Measurements from ENCODE around the gene PRKG1. TPM values are rescaled to one million over a fixed set of nuclear protein-coding genes. Genes with fewer than 3 reads are reported as not detected.

PRKG1 gene
- total and polyA plus RNA-seq, 2 experiments from 2014 or later: 18.2 to 21.1 TPM

GRCh38 chr10:51321300-51321699 is 247.0 kb downstream of the PRKG1 start (continued):
- TF ChIP-seq REST (IDR thresholded peaks at IDR 0.05; ENCODE audit: unreplicated experiment): no peak
- TF ChIP-seq CTCF (conservative IDR thresholded peaks at IDR 0.05; ENCODE audit: low read depth in 2 of 2): no peak

GRCh38 chr10:51321980-51322379 is 247.7 kb downstream of the PRKG1 start:
- Histone ChIP-seq H3K27ac (ENCODE audit: low read depth) (no peak overlapping the region), H3K9me2 (ENCODE audit: insufficient read depth) (no peaks in the 10 kb centered on the region), H2AFZ (no peak overlapping the region), H3K4me1 (ENCODE audit: insufficient read depth) (no peaks in the 10 kb centered on the region), H3K4me2 (no peak overlapping the region), H3K79me2 (replicated peaks; ENCODE audit: insufficient read depth) (no peaks in the 10 kb centered on the region), H3F3A (replicated peaks; ENCODE audit: low read depth) (no peaks in the 10 kb centered on the region), H3K27me3 (ENCODE audit: insufficient read depth) (no peaks in the 10 kb centered on the region), H4K20me1 (replicated peaks; ENCODE audit: insufficient read depth) (no peaks in the 10 kb centered on the region), H3K36me3 (ENCODE audit: insufficient read depth) (no peaks in the 10 kb centered on the region), H3K4me3 (no peak overlapping the region)
- TF ChIP-seq ZNF114 (CRISPR knock-in tag; IDR thresholded peaks at IDR 0.05): no peak
- no peak for TF ChIP-seq REST (IDR thresholded peaks at IDR 0.05; ENCODE audit: unreplicated experiment)
- no peak for TF ChIP-seq CTCF (conservative IDR thresholded peaks at IDR 0.05; ENCODE audit: low read depth in 2 of 2)
- TF ChIP-seq NANOG (IDR thresholded peaks at IDR 0.05; ENCODE audit: borderline replicate concordance): no peak
- no peak for TF ChIP-seq POLR2AphosphoS5 (IDR thresholded peaks at IDR 0.05; ENCODE audit: low read depth)
- no peaks in the 10 kb centered on the region for H3K9me3 Mint-ChIP-seq
- H3K36me3 Mint-ChIP-seq (ENCODE audit: low read depth): peaks cover 6% of the 10 kb centered on the region; the same call in 1 of the 3 replicates
- H3K27me3 Mint-ChIP-seq (ENCODE audit: insufficient read depth, low read depth, poor library complexity): peaks cover 3% of the 10 kb centered on the region
- H3K4me1 Mint-ChIP-seq: peaks cover 7% of the 10 kb centered on the region; the same call in 2 of the 3 replicates
- H3K4me3 Mint-ChIP-seq: no peak overlapping the region
- ATAC-seq: no peak
- DNase-seq (ENCODE audit: low spot score): no peak
- no peak overlapping the region for H3K27ac Mint-ChIP-seq

Data from GM23338 (cell line).